ENCODE results near the gene BOK. TPM values are rescaled to one million over a fixed set of nuclear protein-coding genes. Genes with fewer than 3 reads are reported as not detected.

Gene BOK
- total and polyA plus RNA-seq, 9 of the 15 experiments (the other 6 are each of a cell fraction or from before 2014, with no cell fraction given): 0.03 to 3.3 (median 2.0) TPM; not detected in 1

DNA sequence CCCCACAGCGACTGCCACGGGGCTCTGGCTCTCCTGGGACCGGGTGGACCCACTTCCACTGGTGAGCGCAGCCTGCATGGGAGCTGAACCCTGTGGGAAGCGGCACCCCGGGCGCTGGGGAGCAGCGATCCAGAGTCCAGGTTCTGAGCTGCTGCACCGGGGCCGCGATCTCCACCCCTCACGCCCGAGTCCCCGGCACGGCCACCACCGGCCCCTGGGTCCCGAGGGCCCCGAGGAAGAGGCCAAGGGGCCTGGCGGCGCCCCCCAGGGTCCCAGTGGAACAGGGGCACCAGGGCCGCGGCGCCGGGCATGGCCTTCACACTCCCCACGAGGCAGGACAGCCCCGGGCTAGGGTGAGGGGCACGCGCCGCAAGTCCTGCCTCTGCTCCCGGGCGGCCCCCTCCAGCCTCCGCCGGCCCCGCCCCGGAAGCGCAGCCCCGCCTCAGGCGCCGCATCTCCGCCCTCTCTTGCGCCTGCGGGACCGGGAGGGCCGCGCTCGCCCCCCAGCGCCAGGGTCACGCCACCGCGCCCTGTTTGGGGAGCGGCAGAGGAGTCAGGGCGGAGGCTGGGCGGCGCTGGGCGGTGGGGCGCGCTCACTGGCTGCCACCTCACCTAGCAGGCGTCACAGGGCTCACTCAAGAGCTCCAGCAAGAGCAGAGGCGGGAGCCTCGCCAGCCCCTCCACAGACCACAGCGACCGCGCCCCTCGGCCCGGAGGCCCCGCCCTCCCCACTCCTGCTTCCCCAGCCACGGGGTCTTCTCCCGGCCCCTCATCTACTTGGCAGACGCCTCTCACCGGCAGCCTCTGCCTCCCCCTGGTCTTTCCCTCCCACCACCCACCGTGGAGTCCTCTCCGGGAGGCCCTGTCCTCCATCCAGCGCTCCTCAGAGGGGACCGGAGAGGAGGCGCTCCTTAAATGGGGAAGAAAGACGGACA, 51.6 kb downstream of the BOK start (continued):
- TF ChIP-seq GTF3C2 (IDR thresholded peaks at IDR 0.05; ENCODE audit: borderline replicate concordance, extremely low read depth, insufficient read length) (no peak), RCOR1 (IDR thresholded peaks at IDR 0.05; ENCODE audit: borderline replicate concordance in 1 of 2, low read depth in 2 of 2, low read length in 2 of 2) (peak in 1 of 2 experiments; percentile 34; a peak in 1 of 4 replicates), GABPB1 (CRISPR knock-in tag; IDR thresholded peaks at IDR 0.05) (no peak), FOXA3 (CRISPR knock-in tag; conservative IDR thresholded peaks at IDR 0.05 in 1 of 2, IDR thresholded peaks at IDR 0.05 in 1 of 2) (no peak), PTRF (tag; IDR thresholded peaks at IDR 0.05) (no peak), ZSCAN32 (CRISPR knock-in tag; IDR thresholded peaks at IDR 0.05) (no peak), TEAD4 (IDR thresholded peaks at IDR 0.05; ENCODE audit: low read length) (no peak), TEAD4 (CRISPR knock-in tag; IDR thresholded peaks at IDR 0.05; ENCODE audit: borderline replicate concordance) (no peak), ZBTB33 (CRISPR knock-in tag; IDR thresholded peaks at IDR 0.05) (0 out of 2 replicates have a peak, but pooled peaks have one; percentile 43), SRSF1 (IDR thresholded peaks at IDR 0.05; ENCODE audit: low read depth, low read length) (no peak), ETV6 (IDR thresholded peaks at IDR 0.05; ENCODE audit: borderline replicate concordance in 1 of 2, low read depth in 2 of 2, low read length in 1 of 2) (no peak), ETV6 (CRISPR knock-in tag; IDR thresholded peaks at IDR 0.05; ENCODE audit: borderline replicate concordance) (no peak), DIDO1 (tag; IDR thresholded peaks at IDR 0.05; ENCODE audit: low read depth) (no peak), STAT6 (CRISPR knock-in tag; IDR thresholded peaks at IDR 0.05) (no peak)
- TF ChIP-seq, protein P1, sequence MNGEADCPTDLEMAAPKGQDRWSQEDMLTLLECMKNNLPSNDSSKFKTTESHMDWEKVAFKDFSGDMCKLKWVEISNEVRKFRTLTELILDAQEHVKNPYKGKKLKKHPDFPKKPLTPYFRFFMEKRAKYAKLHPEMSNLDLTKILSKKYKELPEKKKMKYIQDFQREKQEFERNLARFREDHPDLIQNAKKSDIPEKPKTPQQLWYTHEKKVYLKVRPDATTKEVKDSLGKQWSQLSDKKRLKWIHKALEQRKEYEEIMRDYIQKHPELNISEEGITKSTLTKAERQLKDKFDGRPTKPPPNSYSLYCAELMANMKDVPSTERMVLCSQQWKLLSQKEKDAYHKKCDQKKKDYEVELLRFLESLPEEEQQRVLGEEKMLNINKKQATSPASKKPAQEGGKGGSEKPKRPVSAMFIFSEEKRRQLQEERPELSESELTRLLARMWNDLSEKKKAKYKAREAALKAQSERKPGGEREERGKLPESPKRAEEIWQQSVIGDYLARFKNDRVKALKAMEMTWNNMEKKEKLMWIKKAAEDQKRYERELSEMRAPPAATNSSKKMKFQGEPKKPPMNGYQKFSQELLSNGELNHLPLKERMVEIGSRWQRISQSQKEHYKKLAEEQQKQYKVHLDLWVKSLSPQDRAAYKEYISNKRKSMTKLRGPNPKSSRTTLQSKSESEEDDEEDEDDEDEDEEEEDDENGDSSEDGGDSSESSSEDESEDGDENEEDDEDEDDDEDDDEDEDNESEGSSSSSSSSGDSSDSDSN (IDR thresholded peaks at IDR 0.05; ENCODE audit: borderline replicate concordance in 1 of 2, low read depth in 2 of 2, low read length in 2 of 2): no peak

All from K562 (cell line).